Astrocyte (in vitro differentiated cells and primary cell): ENCODE results near the gene BMPER. TPM values are rescaled to one million over a fixed set of nuclear protein-coding genes. Genes with fewer than 3 reads are reported as not detected.
A peak's percentile ranks its signal among the peaks of the same experiment; 100 is the strongest.

Experiments
- DNase-seq: peaks from one replicate; pipeline ENCODE4 v3.0.0-alpha.2; 2010; ENCODE audit warnings: low read depth
- FAIRE-seq: peaks from 2 replicates; lab custom pipeline; 2011; peaks lifted over from hg19 to GRCh38; lab: Jason Lieb, UNC
- H2AFZ ChIP-seq: 2 replicates; pipeline ENCODE4 v1.6.0; 2012; ENCODE audit warnings: low read depth, low read length, inconsistent platforms
- H3K27ac ChIP-seq: 2 replicates; pipeline ENCODE4 v1.5.1; 2011; ENCODE audit warnings: low read depth, low read length, inconsistent platforms
- H3K27me3 ChIP-seq: 2 replicates; pipeline ENCODE4 v1.6.0; 2011; ENCODE audit warnings: low read length, inconsistent platforms; ENCODE audit not compliant: insufficient read depth
- H3K36me3 ChIP-seq: 2 replicates; pipeline ENCODE4 v1.5.1; 2011; ENCODE audit warnings: low read length, inconsistent platforms; ENCODE audit not compliant: insufficient read depth
- H3K4me1 ChIP-seq: 2 replicates; pipeline ENCODE4 v1.5.1; 2011; ENCODE audit warnings: low read length, inconsistent platforms; ENCODE audit not compliant: insufficient read depth
- H3K4me2 ChIP-seq: 2 replicates; pipeline ENCODE4 v1.6.0; 2012; ENCODE audit warnings: low read length, inconsistent platforms
- H3K4me3 ChIP-seq: 2 replicates; pipeline ENCODE4 v1.5.1; 2011; ENCODE audit warnings: low read depth, mild to moderate bottlenecking, low read length, inconsistent platforms; ENCODE audit not compliant: insufficient read depth
- H3K79me2 ChIP-seq: 2 replicates; pipeline ENCODE4 v1.6.0; 2012; ENCODE audit warnings: mild to moderate bottlenecking, low read length, inconsistent platforms; ENCODE audit not compliant: insufficient read depth
- H3K9ac ChIP-seq: 2 replicates; pipeline ENCODE4 v1.6.0; 2012; ENCODE audit warnings: mild to moderate bottlenecking, low read length, inconsistent platforms
- H3K9me3 ChIP-seq: 2 replicates; pipeline ENCODE4 v1.5.1; 2012; ENCODE audit warnings: low read depth, mild to moderate bottlenecking, low read length, inconsistent platforms; ENCODE audit not compliant: insufficient read depth
- H4K20me1 ChIP-seq: 2 replicates; pipeline ENCODE4 v1.6.0; 2012; ENCODE audit warnings: low read length, inconsistent platforms; ENCODE audit not compliant: insufficient read depth
- H3K27ac Mint-ChIP-seq: one replicate; pipeline ENCODE4 v1.8.0; 2021; ENCODE audit warnings: mild to moderate bottlenecking, mixed read lengths; ENCODE audit not compliant: unreplicated experiment
- H3K27me3 Mint-ChIP-seq: one replicate; pipeline ENCODE4 v1.8.0; 2021; ENCODE audit warnings: low read depth, mixed read lengths; ENCODE audit not compliant: unreplicated experiment
- H3K36me3 Mint-ChIP-seq: one replicate; pipeline ENCODE4 v1.8.0; 2021; ENCODE audit warnings: low read depth, mixed read lengths; ENCODE audit not compliant: unreplicated experiment
- H3K4me1 Mint-ChIP-seq: one replicate; pipeline ENCODE4 v1.8.0; 2021; ENCODE audit warnings: low read depth, mixed read lengths; ENCODE audit not compliant: unreplicated experiment
- H3K4me3 Mint-ChIP-seq: one replicate; pipeline ENCODE4 v1.8.0; 2021; ENCODE audit warnings: mild to moderate bottlenecking, moderate library complexity, mixed read lengths; ENCODE audit not compliant: unreplicated experiment
- H3K9me3 Mint-ChIP-seq: one replicate; pipeline ENCODE4 v1.8.0; 2021; ENCODE audit warnings: mild to moderate bottlenecking, mixed read lengths; ENCODE audit not compliant: unreplicated experiment
- CTCF ChIP-seq: IDR thresholded peaks from 2 replicates; pipeline ENCODE4 v1.5.1; 2011; ENCODE audit warnings: low read depth, mild to moderate bottlenecking, inconsistent platforms, low read length, moderate library complexity; ENCODE audit not compliant: insufficient read depth
- EZH2 ChIP-seq: IDR thresholded peaks from 2 replicates; pipeline ENCODE4 v1.6.1; 2012; ENCODE audit warnings: mild to moderate bottlenecking, low read length, inconsistent platforms; ENCODE audit not compliant: insufficient read depth
- total RNA-seq: library from RNA; stranded (reverse); gene quantifications from 2 replicates; pipeline ENCODE4 v1.2.1, GENCODE V29; 2021

The BMPER gene
- total RNA-seq, 1 donor from 2014 or later, result 4.4 TPM

- Histone ChIP-seq H3K4me3 (no peak overlapping the region), H3K4me1 (no peaks in the 10 kb centered on the region), H3K27ac (no peak overlapping the region), H3K27me3 (no peaks in the 10 kb centered on the region), H3K79me2 (no peaks in the 10 kb centered on the region), H3K9me3 (no peaks in the 10 kb centered on the region), H4K20me1 (no peaks in the 10 kb centered on the region), H3K36me3 (no peaks in the 10 kb centered on the region), H3K9ac (no peak overlapping the region), H3K4me2 (no peak overlapping the region), H2AFZ (no peak overlapping the region)
- FAIRE-seq (no peak), DNase-seq (no peak)
- H3K27ac Mint-ChIP-seq, result no peak overlapping the region
- H3K27me3 Mint-ChIP-seq, result no peaks in the 10 kb centered on the region
- H3K4me1 Mint-ChIP-seq, result no peaks in the 10 kb centered on the region
- no peak overlapping the region for H3K4me3 Mint-ChIP-seq
- no peak for TF ChIP-seq CTCF
- no peak for TF ChIP-seq EZH2
- peaks cover 2% of the 10 kb centered on the region for H3K9me3 Mint-ChIP-seq
- H3K36me3 Mint-ChIP-seq, result no peaks in the 10 kb centered on the region
Observed at GRCh38 chr7:34044734-34045353, 139.5 kb downstream of the BMPER start.

- H3K9me3 ChIP-seq, result no peaks in the 10 kb centered on the region
- no peaks in the 10 kb centered on the region for H3K27me3 Mint-ChIP-seq
- no peaks in the 10 kb centered on the region for H3K36me3 ChIP-seq
- TF ChIP-seq CTCF, result no peak
- TF ChIP-seq EZH2, result no peak
- H3K4me1 ChIP-seq, result no peaks in the 10 kb centered on the region
- no peak overlapping the region for H3K4me3 Mint-ChIP-seq
- peak; percentile 23 for FAIRE-seq
- no peak overlapping the region for H3K4me2 ChIP-seq
- H3K9ac ChIP-seq, result no peak overlapping the region
- H2AFZ ChIP-seq, result no peak overlapping the region
- DNase-seq, result no peak
- no peaks in the 10 kb centered on the region for H3K27me3 ChIP-seq
- H3K4me3 ChIP-seq, result no peak overlapping the region
- H3K27ac ChIP-seq, result no peak overlapping the region
- no peak overlapping the region for H3K27ac Mint-ChIP-seq
- peaks cover 2% of the 10 kb centered on the region for H3K9me3 Mint-ChIP-seq
- no peaks in the 10 kb centered on the region for H3K4me1 Mint-ChIP-seq
- H3K36me3 Mint-ChIP-seq, result no peaks in the 10 kb centered on the region
- no peaks in the 10 kb centered on the region for H4K20me1 ChIP-seq
- H3K79me2 ChIP-seq, result no peaks in the 10 kb centered on the region
Observed at GRCh38 chr7:34048445-34048844, 143.1 kb downstream of the BMPER start.

GRCh38 chr7:34054075-34054474 lies 148.7 kb downstream of the BMPER start:
- Histone ChIP-seq H4K20me1 (no peaks in the 10 kb centered on the region), H3K27me3 (no peaks in the 10 kb centered on the region), H3K4me1 (no peaks in the 10 kb centered on the region), H3K27ac (no peak overlapping the region), H3K79me2 (no peaks in the 10 kb centered on the region), H3K9ac (no peak overlapping the region), H3K4me2 (no peak overlapping the region), H3K4me3 (no peak overlapping the region), H2AFZ (no peak overlapping the region), H3K9me3 (no peaks in the 10 kb centered on the region), H3K36me3 (no peaks in the 10 kb centered on the region)
- Mint-ChIP-seq H3K27ac (no peak overlapping the region), H3K4me1 (peaks cover 7% of the 10 kb centered on the region), H3K9me3 (no peaks in the 10 kb centered on the region), H3K4me3 (no peak overlapping the region), H3K27me3 (no peaks in the 10 kb centered on the region), H3K36me3 (no peaks in the 10 kb centered on the region)
- FAIRE-seq (no peak), DNase-seq (no peak)
- TF ChIP-seq CTCF (no peak), EZH2 (no peak)
